CD4-positive, alpha-beta T cell (primary cell): ENCODE data around the gene GLUL. TPM values are rescaled to one million over a fixed set of nuclear protein-coding genes. Genes with fewer than 3 reads are reported as not detected.
"Not testable (repeated sequence)": the region's sequence is repeated elsewhere in the genome, so short reads cannot be mapped to it uniquely, and the experiment has no call there.

Experiments
- ATAC-seq: fragments of 200-7000 bp; cut with Tn5 transposase; one replicate; pipeline ENCODE4 v1.10.0; 2022; ENCODE audit warnings: mild to moderate bottlenecking; ENCODE audit not compliant: poor library complexity
- CTCF ChIA-PET: fragments of 350-600 bp; sonication (Branson Sonifier 250); formaldehyde crosslinking; loops from one replicate; lab custom pipeline; 2021; ENCODE audit warnings: antibody characterized with exemption, inconsistent platforms; lab: Charles Lee
- POLR2A ChIA-PET: fragments of 350-600 bp; sonication (Branson Sonifier 250); formaldehyde crosslinking; loops from one replicate; lab custom pipeline; 2021; ENCODE audit warnings: antibody characterized with exemption, inconsistent platforms; lab: Charles Lee
- DNase-seq, 14 experiments: peaks; one replicate each; pipeline ENCODE4 v3.0.0-alpha.2; 2013 to 2020; ENCODE audit warnings: mixed read lengths in 2 of 14
- H3K27ac ChIP-seq, 2 donors: one replicate each; pipeline versions ENCODE4 v1.5.1 to v1.7.0; 2013; ENCODE audit warnings: low read length in 2 of 2, low read depth in 1 of 2, mild to moderate bottlenecking in 1 of 2
- H3K27me3 ChIP-seq, 2 experiments: 1 replicate in 1 of 2; 2 replicates in 1 of 2; pipeline versions ENCODE4 v1.6.1 to v1.7.0; 2013; ENCODE audit warnings: low read length in 2 of 2, control low read depth in 1 of 2, mild to moderate bottlenecking in 1 of 2, moderate library complexity in 1 of 2; ENCODE audit not compliant: insufficient read depth in 2 of 2, control insufficient read depth in 1 of 2
- H3K36me3 ChIP-seq: one replicate; pipeline ENCODE4 v1.6.1; 2013; ENCODE audit warnings: low read length, control low read depth; ENCODE audit not compliant: insufficient read depth
- H3K4me1 ChIP-seq: one replicate; pipeline ENCODE4 v1.6.1; 2013; ENCODE audit warnings: low read length, control low read depth; ENCODE audit not compliant: insufficient read depth
- H3K4me3 ChIP-seq: one replicate; pipeline ENCODE4 v1.5.1; 2013; ENCODE audit warnings: mild to moderate bottlenecking, low read length, moderate library complexity
- H3K9me3 ChIP-seq, 2 experiments: 1 replicate in 1 of 2; 2 replicates in 1 of 2; pipeline versions ENCODE4 v1.6.1 to v1.7.0; 2013; ENCODE audit warnings: low read length in 2 of 2, mild to moderate bottlenecking in 2 of 2, control low read depth in 1 of 2, moderate library complexity in 1 of 2; ENCODE audit not compliant: control insufficient read depth in 1 of 2, insufficient read depth in 1 of 2
- H3K27ac Mint-ChIP-seq: one replicate; pipeline ENCODE4 v1.8.0; 2020; ENCODE audit warnings: mixed read lengths
- H3K27me3 Mint-ChIP-seq: one replicate; pipeline ENCODE4 v1.8.0; 2021; ENCODE audit warnings: mixed read lengths
- H3K36me3 Mint-ChIP-seq: one replicate; pipeline ENCODE4 v1.8.0; 2021; ENCODE audit warnings: low read depth, mixed read lengths
- H3K4me1 Mint-ChIP-seq: one replicate; pipeline ENCODE4 v1.8.0; 2021; ENCODE audit warnings: low read depth, mixed read lengths
- H3K4me3 Mint-ChIP-seq: one replicate; pipeline ENCODE4 v1.8.0; 2020; ENCODE audit warnings: mild to moderate bottlenecking, mixed read lengths
- H3K9me3 Mint-ChIP-seq: one replicate; pipeline ENCODE4 v1.8.0; 2020; ENCODE audit warnings: mixed read lengths
- intact Hi-C, 2 experiments: fragments of 100-400 bp; cut with DNase I in 1 of 2; cut with micrococcal nuclease in 1 of 2; formaldehyde crosslinking; loops; one replicate each; pipeline versions ENCODE4 v1.15.1 to v1.9.0; 2023 to 2025; cut with DNase I, micrococcal nuclease
- total RNA-seq, 174 experiments: library from RNA in 2 of 174; stranded (reverse) in 2 of 174; gene quantifications; one replicate each; pipeline ENCODE4 v1.2.3 and lab custom pipeline; 2021 to 2026
- TF ChIP-seq, protein P1 (sequence below): fragments of 200-600 bp; IDR thresholded peaks from one replicate; pipeline ENCODE4 v1.8.0; 2022; ENCODE audit warnings: antibody characterized with exemption, mild to moderate bottlenecking

GLUL gene
- total RNA-seq, 2 experiments from 2014 or later = 60.4 to 64.0 TPM

DNA sequence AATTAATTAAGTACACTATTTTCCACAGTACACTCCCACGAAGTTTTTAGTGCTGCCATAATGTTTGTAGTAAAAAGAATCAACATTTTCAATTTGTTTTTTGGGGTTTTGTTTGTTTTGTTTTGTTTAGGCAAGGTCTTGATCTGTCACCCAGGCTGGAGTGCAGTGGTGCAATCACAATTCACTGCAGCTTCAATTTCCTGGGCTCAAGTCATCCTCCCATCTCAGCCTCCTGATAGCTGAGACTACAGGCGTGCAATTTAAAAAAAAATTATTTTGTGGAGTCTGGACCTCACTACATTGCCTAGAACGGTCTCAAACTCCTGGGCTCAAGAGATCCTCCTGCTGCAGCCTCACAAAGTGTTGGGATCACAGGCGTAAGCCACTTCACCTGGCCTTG, 11.4 kb downstream of the GLUL start:
- H3K4me3 ChIP-seq = no peak overlapping the region

DNA sequence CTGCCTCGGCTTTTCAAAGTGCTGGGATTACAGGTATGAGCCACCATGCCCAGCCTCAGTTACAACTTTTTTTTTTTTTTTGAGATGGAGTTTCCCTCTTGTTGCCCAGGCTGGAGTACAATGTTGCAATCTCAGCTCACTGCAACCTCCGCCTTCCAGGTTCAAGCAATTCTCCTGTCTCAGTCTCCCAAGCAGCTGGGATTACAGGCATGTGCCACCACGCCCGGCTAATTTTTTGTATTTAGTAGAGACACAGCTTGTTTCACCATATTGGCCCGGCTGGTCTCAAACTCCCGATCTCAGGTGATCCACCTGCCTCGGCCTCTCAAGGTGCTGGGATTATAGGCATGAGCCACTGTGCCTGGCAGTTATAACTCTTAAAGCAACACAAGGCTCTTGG, 11.8 kb downstream of the GLUL start:
- H3K36me3 Mint-ChIP-seq = peaks cover 17% of the 10 kb centered on the region
- H3K27ac ChIP-seq, H3K27ac Mint-ChIP-seq, H3K4me1 ChIP-seq, H3K4me3 Mint-ChIP-seq, DNase-seq, H3K27me3 ChIP-seq, H3K9me3 Mint-ChIP-seq, H3K36me3 ChIP-seq, intact Hi-C loops, H3K9me3 ChIP-seq, H3K27me3 Mint-ChIP-seq, ATAC-seq, H3K4me1 Mint-ChIP-seq, POLR2A ChIA-PET, H3K4me3 ChIP-seq: not testable (repeated sequence)
- CTCF ChIA-PET = interaction anchor here (1.7 kb wide), 1 partner anchor 17 kb away, joined by 5 read pairs; no protein-coding TSS in a partner anchor

More for the DNA sequence above, 11.4 kb downstream of the GLUL start:
- TF ChIP-seq, protein P1, sequence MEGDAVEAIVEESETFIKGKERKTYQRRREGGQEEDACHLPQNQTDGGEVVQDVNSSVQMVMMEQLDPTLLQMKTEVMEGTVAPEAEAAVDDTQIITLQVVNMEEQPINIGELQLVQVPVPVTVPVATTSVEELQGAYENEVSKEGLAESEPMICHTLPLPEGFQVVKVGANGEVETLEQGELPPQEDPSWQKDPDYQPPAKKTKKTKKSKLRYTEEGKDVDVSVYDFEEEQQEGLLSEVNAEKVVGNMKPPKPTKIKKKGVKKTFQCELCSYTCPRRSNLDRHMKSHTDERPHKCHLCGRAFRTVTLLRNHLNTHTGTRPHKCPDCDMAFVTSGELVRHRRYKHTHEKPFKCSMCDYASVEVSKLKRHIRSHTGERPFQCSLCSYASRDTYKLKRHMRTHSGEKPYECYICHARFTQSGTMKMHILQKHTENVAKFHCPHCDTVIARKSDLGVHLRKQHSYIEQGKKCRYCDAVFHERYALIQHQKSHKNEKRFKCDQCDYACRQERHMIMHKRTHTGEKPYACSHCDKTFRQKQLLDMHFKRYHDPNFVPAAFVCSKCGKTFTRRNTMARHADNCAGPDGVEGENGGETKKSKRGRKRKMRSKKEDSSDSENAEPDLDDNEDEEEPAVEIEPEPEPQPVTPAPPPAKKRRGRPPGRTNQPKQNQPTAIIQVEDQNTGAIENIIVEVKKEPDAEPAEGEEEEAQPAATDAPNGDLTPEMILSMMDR = no peak
- DNase-seq (no peak), ATAC-seq (no peak)
- peaks cover 0 to 3% of the 10 kb centered on the region in 2 experiments for H3K27me3 ChIP-seq
- H3K36me3 ChIP-seq = peaks cover 12% of the 10 kb centered on the region
- Mint-ChIP-seq H3K4me3 (no peak overlapping the region), H3K27me3 (no peaks in the 10 kb centered on the region), H3K4me1 (no peaks in the 10 kb centered on the region), H3K36me3 (peaks cover 21% of the 10 kb centered on the region), H3K27ac (no peak overlapping the region), H3K9me3 (no peaks in the 10 kb centered on the region)
- H3K4me1 ChIP-seq = no peaks in the 10 kb centered on the region
- CTCF ChIA-PET = interaction anchor here (1.7 kb wide), 1 partner anchor 17 kb away, joined by 5 read pairs; no protein-coding TSS in a partner anchor
- no peak overlapping the region for H3K27ac ChIP-seq
- POLR2A ChIA-PET = no interaction called here
- no peaks in the 10 kb centered on the region for H3K9me3 ChIP-seq
- intact Hi-C loops = no loop called here

- CTCF ChIA-PET = interaction anchor here (1.1 kb wide), 1 partner anchor 20 kb away, joined by 4 read pairs; no protein-coding TSS in a partner anchor
- H3K27ac Mint-ChIP-seq = no peak overlapping the region
- intact Hi-C loops = no loop called here
- H3K27ac ChIP-seq = no peak overlapping the region
- DNase-seq (no peak), ATAC-seq (no peak)
- H3K27me3 ChIP-seq = no peaks in the 10 kb centered on the region
- no peaks in the 10 kb centered on the region for H3K36me3 Mint-ChIP-seq
- H3K4me3 ChIP-seq = no peak overlapping the region
- TF ChIP-seq, protein P1 = no peak
- POLR2A ChIA-PET = no interaction called here
- H3K4me3 Mint-ChIP-seq = no peak overlapping the region
- H3K9me3 Mint-ChIP-seq = no peaks in the 10 kb centered on the region
- H3K4me1 ChIP-seq = no peaks in the 10 kb centered on the region
- no peaks in the 10 kb centered on the region for H3K9me3 ChIP-seq
- H3K36me3 ChIP-seq = no peaks in the 10 kb centered on the region
- no peaks in the 10 kb centered on the region for H3K4me1 Mint-ChIP-seq
- no peaks in the 10 kb centered on the region for H3K27me3 Mint-ChIP-seq
Observed at GRCh38 chr1:182376936-182377574, 14.5 kb downstream of the GLUL start.
